Measurements from ENCODE around the gene RBM17. TPM values are rescaled to one million over a fixed set of nuclear protein-coding genes. Genes with fewer than 3 reads are reported as not detected.
A peak's percentile ranks its signal among the peaks of the same experiment; 100 is the strongest.
"Not testable (repeated sequence)": the region's sequence is repeated elsewhere in the genome, so short reads cannot be mapped to it uniquely, and the experiment has no call there.

RBM17 gene, protein sequence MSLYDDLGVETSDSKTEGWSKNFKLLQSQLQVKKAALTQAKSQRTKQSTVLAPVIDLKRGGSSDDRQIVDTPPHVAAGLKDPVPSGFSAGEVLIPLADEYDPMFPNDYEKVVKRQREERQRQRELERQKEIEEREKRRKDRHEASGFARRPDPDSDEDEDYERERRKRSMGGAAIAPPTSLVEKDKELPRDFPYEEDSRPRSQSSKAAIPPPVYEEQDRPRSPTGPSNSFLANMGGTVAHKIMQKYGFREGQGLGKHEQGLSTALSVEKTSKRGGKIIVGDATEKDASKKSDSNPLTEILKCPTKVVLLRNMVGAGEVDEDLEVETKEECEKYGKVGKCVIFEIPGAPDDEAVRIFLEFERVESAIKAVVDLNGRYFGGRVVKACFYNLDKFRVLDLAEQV
- polyA plus RNA-seq (2013, experiment 1 of 2): 182 TPM
- 182 TPM for polyA plus RNA-seq (2013, experiment 2 of 2)

DNA sequence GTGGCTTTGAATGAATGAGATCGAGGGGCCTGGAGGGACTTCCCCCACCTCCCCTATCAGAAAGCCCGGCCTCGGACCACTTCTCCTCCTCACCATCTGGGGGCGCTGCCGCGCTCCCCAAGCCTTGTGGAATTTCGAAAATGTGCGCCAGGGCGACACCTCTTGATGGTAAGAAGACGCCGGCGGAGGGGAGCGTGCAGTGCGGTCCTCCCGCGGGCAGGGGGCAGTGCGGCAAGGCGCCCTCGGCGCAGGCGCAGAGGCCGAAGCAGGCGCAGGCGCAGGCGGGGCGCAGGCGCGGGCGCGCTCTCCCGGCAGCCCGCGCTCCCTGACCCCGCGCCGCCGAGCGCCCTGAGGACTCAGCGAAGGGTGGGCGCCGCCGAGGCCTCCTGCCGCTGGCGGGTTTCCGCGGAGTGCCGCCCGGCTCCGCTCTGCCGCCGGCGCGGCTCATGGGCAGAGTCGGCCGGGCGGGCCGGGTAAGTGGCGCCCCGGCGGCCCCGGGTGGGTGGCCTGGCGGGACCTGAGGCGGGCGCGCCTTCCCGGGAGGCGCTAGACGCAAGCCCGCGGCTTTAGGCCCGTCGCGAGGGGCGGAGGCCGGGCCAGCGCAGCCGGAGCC is at the start of gene RBM17:
TSS of gene RBM17 (plus strand) at position 314 of the 613 bp plus-strand sequence. CDS start 8,032 bp downstream, outside the sequence.
- Histone ChIP-seq H2AK5ac (ENCODE audit: low read length) (no peak within 1 kb of the TSS), H2BK5ac (ENCODE audit: low read length) (no peak within 1 kb of the TSS), H2BK120ac (ENCODE audit: low read depth, low read length) (no peak within 1 kb of the TSS), H3K9ac (ENCODE audit: low read length) (peak within 1 kb of the TSS; percentile 93), H3K4me1 (ENCODE audit: control insufficient read depth, low read depth, low read length) (peaks cover 5% of the 10 kb centered on the region), H2BK15ac (replicated peaks; ENCODE audit: low read depth) (no peak within 1 kb of the TSS), H3K4me2 (ENCODE audit: low read length) (peak within 1 kb of the TSS; percentile 85), H3K4me3 (ENCODE audit: low read length) (peak within 1 kb of the TSS; percentile 89), H3K27me3 (ENCODE audit: insufficient read depth, low read length, poor library complexity) (no peaks in the 10 kb centered on the region), H3K79me2 (ENCODE audit: control insufficient read depth, insufficient read depth, low read length) (peaks cover 42% of the 10 kb centered on the region), H3K18ac (ENCODE audit: low read length) (peak within 1 kb of the TSS; percentile 82), H4K8ac (ENCODE audit: low read depth, low read length) (peak within 1 kb of the TSS; percentile 69), H3K4ac (ENCODE audit: low read depth, low read length) (peak within 1 kb of the TSS; percentile 84), H4K5ac (ENCODE audit: low read length) (no peak within 1 kb of the TSS), H3K79me1 (ENCODE audit: low read length) (peaks cover 6% of the 10 kb centered on the region), H3K27ac (ENCODE audit: low read depth, low read length) (peak within 1 kb of the TSS; percentile 27), H3K36me3 (ENCODE audit: control insufficient read depth, insufficient read depth, low read length) (no peaks in the 10 kb centered on the region), H3K56ac (ENCODE audit: low read length) (peak within 1 kb of the TSS; percentile 93), H3K23ac (ENCODE audit: low read length) (peak within 1 kb of the TSS; percentile 59)
- WGBS (ENCODE audit: extremely low coverage, insufficient coverage, low lambda C conversion rate): no CpG with 5 or more reads among the region's 77 CpGs
- peak; percentile 96 for DNase-seq

GRCh38 chr10:6039711-6040110 is 49.1 kb upstream of the RBM17 start:
- Histone ChIP-seq H3K4me1 (ENCODE audit: control insufficient read depth, low read depth, low read length) (no peaks in the 10 kb centered on the region), H2BK5ac (ENCODE audit: low read length) (no peak overlapping the region), H2BK120ac (ENCODE audit: low read depth, low read length) (no peak overlapping the region), H3K4me3 (ENCODE audit: low read length) (no peak overlapping the region), H3K79me1 (ENCODE audit: low read length) (no peaks in the 10 kb centered on the region), H3K27ac (ENCODE audit: low read depth, low read length) (no peak overlapping the region), H3K4me2 (ENCODE audit: low read length) (no peak overlapping the region), H2AK5ac (ENCODE audit: low read length) (no peak overlapping the region), H3K23ac (ENCODE audit: low read length) (no peak overlapping the region), H3K4ac (ENCODE audit: low read depth, low read length) (no peak overlapping the region), H4K5ac (ENCODE audit: low read length) (no peak overlapping the region), H3K18ac (ENCODE audit: low read length) (no peak overlapping the region), H2BK15ac (replicated peaks; ENCODE audit: low read depth) (no peak overlapping the region), H3K56ac (ENCODE audit: low read length) (no peak overlapping the region), H4K8ac (ENCODE audit: low read depth, low read length) (no peak overlapping the region), H3K79me2 (ENCODE audit: control insufficient read depth, insufficient read depth, low read length) (no peaks in the 10 kb centered on the region), H3K36me3 (ENCODE audit: control insufficient read depth, insufficient read depth, low read length) (no peaks in the 10 kb centered on the region), H3K27me3 (ENCODE audit: insufficient read depth, low read length, poor library complexity) (no peaks in the 10 kb centered on the region), H3K9ac (ENCODE audit: low read length) (no peak overlapping the region)
- WGBS (ENCODE audit: extremely low coverage, insufficient coverage, low lambda C conversion rate): no CpG with 5 or more reads among the region's 4 CpGs
- no peak for DNase-seq

DNA sequence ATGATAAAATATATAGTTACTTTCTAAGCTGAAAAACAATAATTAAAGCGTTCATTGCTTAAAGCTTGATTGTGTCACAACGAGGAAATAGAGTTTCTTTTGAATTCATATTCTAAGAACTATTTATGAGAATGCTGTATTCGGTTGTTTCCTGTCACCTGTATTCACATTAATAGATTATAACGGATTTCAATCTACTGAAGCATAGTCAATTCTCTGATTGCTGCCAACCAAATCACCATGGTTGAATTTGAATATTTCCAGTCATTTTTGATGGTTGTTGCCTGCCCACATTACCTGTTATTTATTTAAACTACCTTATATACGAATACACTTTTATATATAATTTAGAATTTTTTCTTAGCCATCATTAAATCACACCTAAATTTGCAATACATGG is 48.6 kb upstream of the RBM17 start:
- H3K18ac ChIP-seq (ENCODE audit: low read length): no peak overlapping the region
- H4K8ac ChIP-seq (ENCODE audit: low read depth, low read length): no peak overlapping the region
- no peaks in the 10 kb centered on the region for H3K79me1 ChIP-seq (ENCODE audit: low read length)
- no peak overlapping the region for H3K4ac ChIP-seq (ENCODE audit: low read depth, low read length)
- H3K4me3 ChIP-seq (ENCODE audit: low read length): no peak overlapping the region
- WGBS (ENCODE audit: extremely low coverage, insufficient coverage, low lambda C conversion rate): 100% methylated on average over 1 of the region's 5 CpGs
- no peak overlapping the region for H3K23ac ChIP-seq (ENCODE audit: low read length)
- no peaks in the 10 kb centered on the region for H3K27me3 ChIP-seq (ENCODE audit: insufficient read depth, low read length, poor library complexity)
- no peak overlapping the region for H3K9ac ChIP-seq (ENCODE audit: low read length)
- no peak overlapping the region for H2AK5ac ChIP-seq (ENCODE audit: low read length)
- H4K5ac ChIP-seq (ENCODE audit: low read length): no peak overlapping the region
- H3K4me2 ChIP-seq (ENCODE audit: low read length): no peak overlapping the region
- H3K79me2 ChIP-seq (ENCODE audit: control insufficient read depth, insufficient read depth, low read length): no peaks in the 10 kb centered on the region
- no peak overlapping the region for H3K56ac ChIP-seq (ENCODE audit: low read length)
- H2BK15ac ChIP-seq (replicated peaks; ENCODE audit: low read depth): no peak overlapping the region
- H2BK120ac ChIP-seq (ENCODE audit: low read depth, low read length): no peak overlapping the region
- no peak overlapping the region for H2BK5ac ChIP-seq (ENCODE audit: low read length)
- no peak overlapping the region for H3K27ac ChIP-seq (ENCODE audit: low read depth, low read length)
- no peaks in the 10 kb centered on the region for H3K4me1 ChIP-seq (ENCODE audit: control insufficient read depth, low read depth, low read length)
- no peaks in the 10 kb centered on the region for H3K36me3 ChIP-seq (ENCODE audit: control insufficient read depth, insufficient read depth, low read length)
- no peak for DNase-seq

GRCh38 chr10:6043377-6043776 is 45.5 kb upstream of the RBM17 start:
- H3K4me2 ChIP-seq (ENCODE audit: low read length); H3K79me1 ChIP-seq (ENCODE audit: low read length); H2BK5ac ChIP-seq (ENCODE audit: low read length); H3K4ac ChIP-seq (ENCODE audit: low read depth, low read length); H3K4me1 ChIP-seq (ENCODE audit: control insufficient read depth, low read depth, low read length); H3K27me3 ChIP-seq (ENCODE audit: insufficient read depth, low read length, poor library complexity); H3K18ac ChIP-seq (ENCODE audit: low read length); H3K9ac ChIP-seq (ENCODE audit: low read length); H2BK15ac ChIP-seq (replicated peaks; ENCODE audit: low read depth); H2AK5ac ChIP-seq (ENCODE audit: low read length); H3K56ac ChIP-seq (ENCODE audit: low read length); H3K36me3 ChIP-seq (ENCODE audit: control insufficient read depth, insufficient read depth, low read length); H3K79me2 ChIP-seq (ENCODE audit: control insufficient read depth, insufficient read depth, low read length); H3K4me3 ChIP-seq (ENCODE audit: low read length); H4K8ac ChIP-seq (ENCODE audit: low read depth, low read length); H3K27ac ChIP-seq (ENCODE audit: low read depth, low read length); H3K23ac ChIP-seq (ENCODE audit: low read length); H2BK120ac ChIP-seq (ENCODE audit: low read depth, low read length); DNase-seq; H4K5ac ChIP-seq (ENCODE audit: low read length): not testable (repeated sequence)
- no CpG with 5 or more reads among the region's 6 CpGs for WGBS (ENCODE audit: extremely low coverage, insufficient coverage, low lambda C conversion rate)

- H4K8ac ChIP-seq (ENCODE audit: low read depth, low read length): no peak overlapping the region
- H3K4me2 ChIP-seq (ENCODE audit: low read length): no peak overlapping the region
- no peak overlapping the region for H3K23ac ChIP-seq (ENCODE audit: low read length)
- H3K79me1 ChIP-seq (ENCODE audit: low read length): no peaks in the 10 kb centered on the region
- no peak overlapping the region for H3K56ac ChIP-seq (ENCODE audit: low read length)
- H3K4me3 ChIP-seq (ENCODE audit: low read length): no peak overlapping the region
- H3K18ac ChIP-seq (ENCODE audit: low read length): no peak overlapping the region
- H3K4me1 ChIP-seq (ENCODE audit: control insufficient read depth, low read depth, low read length): no peaks in the 10 kb centered on the region
- no peak overlapping the region for H2BK120ac ChIP-seq (ENCODE audit: low read depth, low read length)
- H2BK15ac ChIP-seq (replicated peaks; ENCODE audit: low read depth): no peak overlapping the region
- no peaks in the 10 kb centered on the region for H3K36me3 ChIP-seq (ENCODE audit: control insufficient read depth, insufficient read depth, low read length)
- no peak overlapping the region for H2AK5ac ChIP-seq (ENCODE audit: low read length)
- no peak overlapping the region for H3K4ac ChIP-seq (ENCODE audit: low read depth, low read length)
- no peak overlapping the region for H3K9ac ChIP-seq (ENCODE audit: low read length)
- H2BK5ac ChIP-seq (ENCODE audit: low read length): no peak overlapping the region
- H3K27me3 ChIP-seq (ENCODE audit: insufficient read depth, low read length, poor library complexity): no peaks in the 10 kb centered on the region
- no peak overlapping the region for H4K5ac ChIP-seq (ENCODE audit: low read length)
- no CpG with 5 or more reads among the region's 7 CpGs for WGBS (ENCODE audit: extremely low coverage, insufficient coverage, low lambda C conversion rate)
- no peaks in the 10 kb centered on the region for H3K79me2 ChIP-seq (ENCODE audit: control insufficient read depth, insufficient read depth, low read length)
- H3K27ac ChIP-seq (ENCODE audit: low read depth, low read length): no peak overlapping the region
- no peak for DNase-seq
Observed at GRCh38 chr10:6044060-6044459, 44.8 kb upstream of the RBM17 start.
